ENCODE measurements around the gene AKT3.

GRCh38 chr1:243790404-243790803 lies 59.6 kb downstream of the AKT3 start:
- no peak for TF ChIP-seq CTCF (conservative IDR thresholded peaks at IDR 0.05 in 1 of 2, IDR thresholded peaks at IDR 0.05 in 1 of 2; ENCODE audit: low read depth in 1 of 2, low read length in 2 of 2)
- no peak for TF ChIP-seq EZH2 (IDR thresholded peaks at IDR 0.05; ENCODE audit: low read length, missing control alignments)

All from fibroblast of lung (primary cell).